GM12878 (cell line): ENCODE results near the gene NRXN3. TPM values are rescaled to one million over a fixed set of nuclear protein-coding genes. Genes with fewer than 3 reads are reported as not detected.

Experiments used
- ATAC-seq: fragments of 200-7000 bp; cut with Tn5 transposase; 3 replicates; pipeline ENCODE4 v1.9.1; 2020; ENCODE audit warnings: mild to moderate bottlenecking, moderate library complexity
- BruUV-seq: library from RNA; stranded (reverse); fragments of 400-500 nt; replicated peaks from 2 replicates; lab custom pipeline; 2021; lab: Mats Ljungman, UMichigan
- CTCF ChIA-PET: fragments of 300-600 bp; sonication (Branson Sonifier 250); formaldehyde crosslinking; extraction: SDS; loops from one replicate; lab custom pipeline; 2021; ENCODE audit warnings: inconsistent platforms; lab: Yijun Ruan, JAX
- POLR2A ChIA-PET: fragments of 350-600 bp; formaldehyde crosslinking; extraction: SDS; loops from one replicate; lab custom pipeline; 2021; ENCODE audit warnings: inconsistent platforms; lab: Charles Lee
- RAD21 ChIA-PET: fragments of 300-600 bp; sonication (Branson Sonifier 250); formaldehyde crosslinking; loops from one replicate; lab custom pipeline; 2023; ENCODE audit warnings: antibody characterized with exemption; ENCODE audit not compliant: unreplicated experiment; lab: Charles Lee
- SMC1A ChIA-PET: fragments of 300-600 bp; sonication (Branson Sonifier 250); formaldehyde crosslinking; loops from one replicate; lab custom pipeline; 2023; ENCODE audit not compliant: unreplicated experiment, uncharacterized antibody; lab: Charles Lee
- DNase-seq: peaks from one replicate; pipeline ENCODE4 v3.0.0-alpha.2; 2011; ENCODE audit warnings: low read depth, low spot score
- FAIRE-seq: peaks from 3 replicates; lab custom pipeline; 2011; peaks lifted over from hg19 to GRCh38; lab: Jason Lieb, UNC
- H2AFZ ChIP-seq: 2 replicates; pipeline ENCODE4 v1.6.0; 2011; ENCODE audit warnings: low read depth, low read length, control low read depth; ENCODE audit not compliant: control insufficient read depth
- H3K27ac ChIP-seq: 2 replicates; pipeline ENCODE4 v1.5.1; 2011; ENCODE audit warnings: control low read depth; ENCODE audit not compliant: control insufficient read depth, insufficient read depth
- H3K27me3 ChIP-seq, 2 experiments: replicated peaks in 1 of 2; 2 replicates each; pipeline versions ENCODE4 v1.6.0 to v1.6.1; 2011; ENCODE audit warnings: low read length in 1 of 2; ENCODE audit not compliant: control insufficient read depth in 2 of 2, insufficient read depth in 2 of 2
- H3K36me3 ChIP-seq, 2 experiments: 2 replicates each; pipeline ENCODE4 v1.5.1; 2011; ENCODE audit warnings: low read length in 1 of 2; ENCODE audit not compliant: control insufficient read depth in 2 of 2, insufficient read depth in 2 of 2
- H3K4me1 ChIP-seq: 2 replicates; pipeline ENCODE4 v1.6.1; 2011; ENCODE audit warnings: mild to moderate bottlenecking, low read length, moderate library complexity, mixed read lengths; ENCODE audit not compliant: control insufficient read depth, insufficient read depth
- H3K4me2 ChIP-seq: 2 replicates; pipeline ENCODE4 v1.6.0; 2011; ENCODE audit warnings: control low read depth; ENCODE audit not compliant: control insufficient read depth, insufficient read depth
- H3K4me3 ChIP-seq: fragments of 200-600 bp; sonication (generic); 2 replicates; pipeline ENCODE4 v1.5.1; 2016
- H3K79me2 ChIP-seq: 2 replicates; pipeline ENCODE4 v1.6.0; 2011; ENCODE audit warnings: low read length; ENCODE audit not compliant: control insufficient read depth, insufficient read depth
- H3K9ac ChIP-seq: 2 replicates; pipeline ENCODE4 v1.8.0; 2011; ENCODE audit warnings: low read length, control low read depth, mixed read lengths; ENCODE audit not compliant: control insufficient read depth, insufficient read depth
- H3K9me3 ChIP-seq: replicated peaks from 3 replicates; pipeline ENCODE4 v1.5.1; 2011; ENCODE audit warnings: mild to moderate bottlenecking, low read length; ENCODE audit not compliant: control insufficient read depth, insufficient read depth
- H4K20me1 ChIP-seq: 2 replicates; pipeline ENCODE4 v1.6.0; 2011; ENCODE audit not compliant: control insufficient read depth, insufficient read depth
- BCL11A ChIP-seq: IDR thresholded peaks from 2 replicates; pipeline ENCODE4 v1.6.1; 2011; ENCODE audit warnings: low read depth, low read length
- EP300 ChIP-seq, 2 experiments: fragments of 150-350 bp in 1 of 2; IDR thresholded peaks; 2 replicates each; pipeline ENCODE4 v1.6.1; 2011 to 2012; ENCODE audit warnings: low read depth in 2 of 2, low read length in 2 of 2, borderline replicate concordance in 1 of 2, improper control_type of control experiment in 1 of 2, inconsistent platforms in 1 of 2; ENCODE audit not compliant: control insufficient read depth in 1 of 2
- FOXM1 ChIP-seq: IDR thresholded peaks from 2 replicates; pipeline ENCODE4 v1.6.1; 2012; ENCODE audit warnings: low read depth, mild to moderate bottlenecking, inconsistent platforms, low read length, moderate library complexity
- NKRF ChIP-seq: fragments of 450-650 bp; conservative IDR thresholded peaks from 2 replicates; pipeline ENCODE4 v1.6.1; 2017; ENCODE audit warnings: mild to moderate bottlenecking, moderate library complexity
- NR2F1 ChIP-seq: fragments of 450-650 bp; conservative IDR thresholded peaks from 2 replicates; pipeline ENCODE4 v1.6.1; 2017; ENCODE audit warnings: mild to moderate bottlenecking
- SREBF2 ChIP-seq: IDR thresholded peaks from 2 replicates; pipeline ENCODE4 v1.6.1; 2012; ENCODE audit warnings: mild to moderate bottlenecking, low read length
- WGBS: methylation state at CpG from one replicate; pipeline ENCODE4 v1.1.6; 2016; ENCODE audit warnings: low lambda C conversion rate; ENCODE audit not compliant: insufficient replicate concordance, insufficient coverage; ENCODE audit errors: missing lambda C conversion rate; 5-methylcytosine and 5-hydroxymethylcytosine counted together
- in situ Hi-C: fragments of 300-500 bp; cut with MboI; formaldehyde crosslinking; loops from 9 replicates; pipeline ENCODE4 v1.14.3; 2018; ENCODE audit warnings: mixed read lengths
- intact Hi-C: fragments of 100-400 bp; cut with micrococcal nuclease; formaldehyde crosslinking; loops from one replicate; pipeline ENCODE4 v1.14.2; 2022; ENCODE audit not compliant: unreplicated experiment
- polyA plus RNA-seq, 11 experiments: library from polyadenylated mRNA; depleted of rRNA in 4 of 11; unstranded in 6 of 11; stranded (reverse) in 5 of 11; fragments of >200 nt; fragmentation: Nextera tagmentation in 4 of 11; fragmentation: Illumina TruSeq in 1 of 11; extraction: Ambion mirVana in 4 of 11; extraction: Trizol in 1 of 11; gene quantifications; 1 replicate in 1 of 11; 2 replicates in 10 of 11; pipeline versions ENCODE4 v1.2.1 to v1.2.3, GENCODE V29; 2011 to 2016; ENCODE audit warnings: inconsistent platforms in 2 of 11, missing spikeins in 2 of 11, low read depth in 1 of 11
- total RNA-seq, 4 experiments: library from RNA; depleted of rRNA in 3 of 4; stranded (reverse); fragments of >200 nt in 3 of 4; fragmentation: Illumina TruSeq in 1 of 4; extraction: Trizol in 1 of 4; gene quantifications; 2 replicates each; pipeline versions ENCODE4 v1.2.1 to v1.2.3, GENCODE V29; 2013 to 2021

The NRXN3 gene
- total and polyA plus RNA-seq, 10 of the 15 experiments (the other 5 are each of a cell fraction or from before 2014, with no cell fraction given), result 0.52 to 3.3 (median 1.4) TPM

GRCh38 chr14:78498062-78498595 lies 328.0 kb downstream of the NRXN3 start:
- SMC1A ChIA-PET, result no interaction called here
- in situ Hi-C loops, result no loop called here
- intact Hi-C loops, result no loop called here
- no TSS peak for BruUV-seq
- Histone ChIP-seq H3K9ac (no peak overlapping the region), H3K36me3 (no peaks in the 10 kb centered on the region), H3K9me3 (no peaks in the 10 kb centered on the region; the same call in 2 of the 3 replicates), H3K4me3 (no peak overlapping the region), H3K27me3 (no peaks in the 10 kb centered on the region), H3K4me1 (no peaks in the 10 kb centered on the region), H3K27ac (no peak overlapping the region), H4K20me1 (no peaks in the 10 kb centered on the region), H3K4me2 (no peak overlapping the region), H2AFZ (no peak overlapping the region), H3K79me2 (no peaks in the 10 kb centered on the region)
- TF ChIP-seq FOXM1, result no peak
- TF ChIP-seq NKRF, result no peak
- no peak for TF ChIP-seq BCL11A
- TF ChIP-seq SREBF2, result no peak
- no peak for TF ChIP-seq EP300 (IDR thresholded peaks at IDR 0.05; ENCODE audit: borderline replicate concordance in 1 of 2, control insufficient read depth in 1 of 2, low read depth in 2 of 2, low read length in 2 of 2)
- no peak for TF ChIP-seq NR2F1
- FAIRE-seq (no peak), ATAC-seq (no peak), DNase-seq (no peak)
- RAD21 ChIA-PET, result no interaction called here
- CTCF ChIA-PET, result no interaction called here
- WGBS, result 15% methylated on average over 2 of the region's 2 CpGs
- POLR2A ChIA-PET, result no interaction called here
